ENCODE measurements around the gene OR2F2.

GRCh38 chr7:143960813-143961610 is 26.0 kb downstream of the OR2F2 start:
- TF ChIP-seq CTCF (IDR thresholded peaks at IDR 0.05) (no peak), POLR2A (IDR thresholded peaks at IDR 0.05) (no peak)

Data from stomach (tissue), 4 donors.